ENCODE results near the gene CEP104.

CEP104 gene

GRCh38 chr1:3864884-3865283 lies 7.9 kb upstream of the CEP104 start:
- no peak for DNase-seq

- no peak for DNase-seq
Observed at GRCh38 chr1:3863231-3863935, 6.4 kb upstream of the CEP104 start.

GRCh38 chr1:3858231-3858981 lies 1.4 kb upstream of the CEP104 start:
- peak in 1 of 2 experiments; percentile 3 for DNase-seq

GRCh38 chr1:3857791-3858129 lies 749 bp upstream of the CEP104 start:
- no peak for DNase-seq

GRCh38 chr1:3852711-3853485 lies 4.1 kb downstream of the CEP104 start:
- DNase-seq: no peak

- no peak for DNase-seq
Observed at GRCh38 chr1:3852091-3852490, 4.9 kb downstream of the CEP104 start.

- no peak for DNase-seq
Observed at GRCh38 chr1:3851292-3851691, 5.7 kb downstream of the CEP104 start.

GRCh38 chr1:3850857-3851256 lies 6.2 kb downstream of the CEP104 start:
- DNase-seq: no peak

GRCh38 chr1:3847081-3847480 lies 9.9 kb downstream of the CEP104 start:
- no peak for DNase-seq

- DNase-seq: no peak
Observed at GRCh38 chr1:3846541-3846940, 10.5 kb downstream of the CEP104 start.

- no peak for DNase-seq
Observed at GRCh38 chr1:3842912-3843311, 14.1 kb downstream of the CEP104 start.

GRCh38 chr1:3841491-3841890 lies 15.5 kb downstream of the CEP104 start:
- no peak for DNase-seq

- DNase-seq: no peak
Observed at GRCh38 chr1:3838788-3839187, 18.2 kb downstream of the CEP104 start.

- no peak for DNase-seq
Observed at GRCh38 chr1:3837685-3838084, 19.3 kb downstream of the CEP104 start.

- no peak for DNase-seq
Observed at GRCh38 chr1:3837200-3837599, 19.8 kb downstream of the CEP104 start.

- no peak for DNase-seq
Observed at GRCh38 chr1:3836421-3836820, 20.6 kb downstream of the CEP104 start.

GRCh38 chr1:3834701-3835100 lies 22.3 kb downstream of the CEP104 start:
- no peak for DNase-seq

- no peak for DNase-seq
Observed at GRCh38 chr1:3831689-3832088, 25.3 kb downstream of the CEP104 start.

GRCh38 chr1:3828391-3828790 lies 28.6 kb downstream of the CEP104 start:
- no peak for DNase-seq

- no peak for DNase-seq
Observed at GRCh38 chr1:3827813-3828307, 29.2 kb downstream of the CEP104 start.

GRCh38 chr1:3825356-3825755 lies 31.7 kb downstream of the CEP104 start:
- DNase-seq: no peak

- no peak for DNase-seq
Observed at GRCh38 chr1:3824650-3825049, 32.4 kb downstream of the CEP104 start.

GRCh38 chr1:3822421-3822820 lies 34.6 kb downstream of the CEP104 start:
- no peak for DNase-seq

GRCh38 chr1:3821908-3822307 lies 35.1 kb downstream of the CEP104 start:
- no peak for DNase-seq
